ENCODE data around the gene CDKN2B-AS1.

GRCh38 chr9:22041775-22042174 is 47.2 kb downstream of the CDKN2B-AS1 start:
- TF ChIP-seq ZNF544 (tag by site-specific recombination; IDR thresholded peaks at IDR 0.05) = no peak
- TF ChIP-seq ZNF398 (tag by site-specific recombination; IDR thresholded peaks at IDR 0.05) = no peak
- no peak for TF ChIP-seq ZNF777 (tag by site-specific recombination; IDR thresholded peaks at IDR 0.05; ENCODE audit: borderline replicate concordance)
- no peak for TF ChIP-seq ZBTB44 (tag by site-specific recombination; IDR thresholded peaks at IDR 0.05)
- TF ChIP-seq CTCF (tag by site-specific recombination; IDR thresholded peaks at IDR 0.05) = no peak
- TF ChIP-seq REST (tag by site-specific recombination; IDR thresholded peaks at IDR 0.05) = no peak
- TF ChIP-seq ZNF521 (tag by site-specific recombination; IDR thresholded peaks at IDR 0.05) = no peak
